Bronchial epithelial cell (primary cell): Measurements from ENCODE around the gene OGFOD3. TPM values are rescaled to one million over a fixed set of nuclear protein-coding genes. Genes with fewer than 3 reads are reported as not detected.

Experiments
- DNase-seq: peaks from one replicate; pipeline ENCODE4 v3.0.0-alpha.2; 2010; ENCODE audit warnings: low read depth
- FAIRE-seq: peaks from 2 replicates; lab custom pipeline; 2011; peaks lifted over from hg19 to GRCh38; lab: Jason Lieb, UNC
- H3K27me3 ChIP-seq: 2 replicates; pipeline ENCODE4 v1.5.1; 2011; ENCODE audit warnings: low read length; ENCODE audit not compliant: control insufficient read depth, insufficient read depth
- H3K36me3 ChIP-seq: 2 replicates; pipeline ENCODE4 v1.5.1; 2011; ENCODE audit warnings: low read length; ENCODE audit not compliant: control insufficient read depth, insufficient read depth
- H3K4me3 ChIP-seq: 2 replicates; pipeline ENCODE4 v1.5.1; 2011; ENCODE audit warnings: mild to moderate bottlenecking, low read depth, low read length, control low read depth
- total RNA-seq: library from RNA; depleted of rRNA; stranded (reverse); fragments of >200 nt; gene quantifications from 2 replicates; pipeline ENCODE4 v1.2.1, GENCODE V29; 2014
- TF ChIP-seq, protein P1 (sequence below): IDR thresholded peaks from 2 replicates; pipeline ENCODE4 v1.5.1; 2011; ENCODE audit warnings: mild to moderate bottlenecking, moderate library complexity, low read length, control low read depth, inconsistent platforms; ENCODE audit not compliant: insufficient read depth, severe bottlenecking

Gene OGFOD3
- total RNA-seq, 1 donor from 2014 or later: 25.0 TPM

DNA sequence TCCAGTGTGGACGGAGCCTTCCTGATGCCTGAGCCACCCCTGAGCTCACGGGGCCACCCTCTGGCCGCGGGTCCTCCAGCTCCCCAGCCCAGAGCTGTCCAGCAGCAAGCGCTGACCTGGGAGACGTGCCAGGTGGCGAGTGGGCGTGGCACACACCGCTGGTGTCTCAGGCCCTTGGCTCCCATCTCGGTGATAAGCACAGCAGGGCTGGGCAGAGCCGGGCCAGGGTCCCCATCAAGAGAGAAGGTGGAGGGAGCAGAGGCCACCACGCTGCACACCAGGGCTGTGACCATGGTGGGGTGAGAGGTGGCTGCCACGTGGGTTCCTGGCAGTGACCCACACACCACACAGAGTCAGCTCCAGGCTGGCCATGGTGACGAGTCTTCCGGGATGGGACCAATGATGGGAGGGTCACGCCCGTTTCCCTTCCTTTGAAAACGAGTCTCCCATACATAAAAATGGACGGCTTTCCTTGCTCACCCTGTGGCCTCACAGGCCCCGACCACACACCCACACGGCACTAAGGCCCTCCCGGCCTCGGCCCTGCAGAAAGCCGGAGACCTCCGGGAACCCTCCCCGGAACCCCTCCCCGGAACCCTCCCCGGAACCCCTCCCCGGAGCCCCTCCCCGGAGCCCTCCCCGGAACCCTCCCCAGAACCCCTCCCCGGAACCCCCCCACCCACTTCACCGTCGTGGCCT is 30.0 kb downstream of the OGFOD3 start:
- DNase-seq: no peak
- TF ChIP-seq, protein P1, sequence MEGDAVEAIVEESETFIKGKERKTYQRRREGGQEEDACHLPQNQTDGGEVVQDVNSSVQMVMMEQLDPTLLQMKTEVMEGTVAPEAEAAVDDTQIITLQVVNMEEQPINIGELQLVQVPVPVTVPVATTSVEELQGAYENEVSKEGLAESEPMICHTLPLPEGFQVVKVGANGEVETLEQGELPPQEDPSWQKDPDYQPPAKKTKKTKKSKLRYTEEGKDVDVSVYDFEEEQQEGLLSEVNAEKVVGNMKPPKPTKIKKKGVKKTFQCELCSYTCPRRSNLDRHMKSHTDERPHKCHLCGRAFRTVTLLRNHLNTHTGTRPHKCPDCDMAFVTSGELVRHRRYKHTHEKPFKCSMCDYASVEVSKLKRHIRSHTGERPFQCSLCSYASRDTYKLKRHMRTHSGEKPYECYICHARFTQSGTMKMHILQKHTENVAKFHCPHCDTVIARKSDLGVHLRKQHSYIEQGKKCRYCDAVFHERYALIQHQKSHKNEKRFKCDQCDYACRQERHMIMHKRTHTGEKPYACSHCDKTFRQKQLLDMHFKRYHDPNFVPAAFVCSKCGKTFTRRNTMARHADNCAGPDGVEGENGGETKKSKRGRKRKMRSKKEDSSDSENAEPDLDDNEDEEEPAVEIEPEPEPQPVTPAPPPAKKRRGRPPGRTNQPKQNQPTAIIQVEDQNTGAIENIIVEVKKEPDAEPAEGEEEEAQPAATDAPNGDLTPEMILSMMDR: no peak
- Histone ChIP-seq H3K36me3 (peaks cover 1% of the 10 kb centered on the region), H3K27me3 (peaks cover 2% of the 10 kb centered on the region), H3K4me3 (no peak overlapping the region)
- peak; percentile 47 for FAIRE-seq

DNA sequence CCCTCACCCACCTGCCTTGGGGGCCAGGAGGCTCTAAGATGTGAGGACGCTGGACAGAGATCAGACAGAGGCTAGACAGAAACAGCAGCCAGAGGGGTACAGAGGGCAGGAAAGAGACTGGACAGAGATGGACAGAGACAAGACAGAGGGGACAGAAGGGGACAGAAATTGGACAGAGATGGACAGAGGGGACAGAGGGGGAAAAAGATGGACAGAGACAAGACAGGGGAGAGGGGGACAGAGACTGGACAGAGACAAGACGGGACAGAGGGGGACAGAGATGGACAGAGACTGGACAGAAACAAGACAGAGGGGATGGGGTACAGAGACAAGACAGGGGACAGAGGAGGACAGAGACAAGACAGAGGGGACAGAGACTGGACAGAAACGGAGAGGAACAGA is 30.7 kb downstream of the OGFOD3 start:
- no peak overlapping the region for H3K4me3 ChIP-seq
- TF ChIP-seq, protein P1: no peak
- FAIRE-seq: no peak
- H3K36me3 ChIP-seq: peaks cover 1% of the 10 kb centered on the region
- no peak for DNase-seq
- H3K27me3 ChIP-seq: peaks cover 2% of the 10 kb centered on the region

DNA sequence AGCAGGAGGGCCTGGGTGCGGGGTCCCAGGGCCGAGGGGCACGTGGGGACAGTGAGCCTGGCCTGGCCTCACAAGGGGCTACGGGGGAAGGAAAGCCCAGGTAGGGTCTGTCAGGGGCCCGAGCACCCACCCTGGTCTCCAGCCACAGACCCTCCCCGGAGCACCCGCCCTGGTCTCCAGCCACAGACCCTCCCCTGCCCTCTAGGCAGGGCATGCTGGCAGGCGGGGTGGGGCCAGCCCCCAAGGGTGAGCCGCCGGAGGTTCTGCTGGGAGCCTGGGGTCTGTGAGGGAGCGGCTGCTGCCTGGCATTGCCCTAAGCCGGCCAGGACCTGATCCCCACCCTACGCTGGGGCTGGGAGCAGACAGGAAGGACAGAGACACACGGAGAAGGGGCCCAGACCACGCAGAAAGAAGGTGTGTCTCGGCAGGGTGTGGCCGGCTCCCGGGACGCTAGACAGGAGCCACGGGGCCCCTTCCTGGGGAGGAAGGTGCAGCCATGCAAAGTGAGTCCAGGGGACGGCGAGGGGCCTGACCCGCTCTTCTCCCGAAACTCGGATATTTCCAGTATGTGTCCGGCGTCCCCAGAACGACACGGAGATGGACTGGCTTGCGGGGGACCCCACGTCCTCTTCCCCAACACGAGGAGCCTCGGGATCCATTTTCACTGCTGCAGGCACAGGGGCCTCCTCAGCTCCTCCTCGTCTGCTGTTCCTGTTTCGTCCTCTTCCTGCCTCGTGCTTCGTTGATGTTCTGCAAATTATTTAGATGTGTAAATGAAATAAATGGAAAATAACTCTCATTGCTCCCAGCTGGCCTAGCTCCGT is 31.3 kb downstream of the OGFOD3 start:
- TF ChIP-seq, protein P1: no peak
- DNase-seq (no peak), FAIRE-seq (no peak)
- H3K36me3 ChIP-seq: peaks cover 1% of the 10 kb centered on the region
- H3K4me3 ChIP-seq: no peak overlapping the region
- peaks cover 2% of the 10 kb centered on the region for H3K27me3 ChIP-seq

DNA sequence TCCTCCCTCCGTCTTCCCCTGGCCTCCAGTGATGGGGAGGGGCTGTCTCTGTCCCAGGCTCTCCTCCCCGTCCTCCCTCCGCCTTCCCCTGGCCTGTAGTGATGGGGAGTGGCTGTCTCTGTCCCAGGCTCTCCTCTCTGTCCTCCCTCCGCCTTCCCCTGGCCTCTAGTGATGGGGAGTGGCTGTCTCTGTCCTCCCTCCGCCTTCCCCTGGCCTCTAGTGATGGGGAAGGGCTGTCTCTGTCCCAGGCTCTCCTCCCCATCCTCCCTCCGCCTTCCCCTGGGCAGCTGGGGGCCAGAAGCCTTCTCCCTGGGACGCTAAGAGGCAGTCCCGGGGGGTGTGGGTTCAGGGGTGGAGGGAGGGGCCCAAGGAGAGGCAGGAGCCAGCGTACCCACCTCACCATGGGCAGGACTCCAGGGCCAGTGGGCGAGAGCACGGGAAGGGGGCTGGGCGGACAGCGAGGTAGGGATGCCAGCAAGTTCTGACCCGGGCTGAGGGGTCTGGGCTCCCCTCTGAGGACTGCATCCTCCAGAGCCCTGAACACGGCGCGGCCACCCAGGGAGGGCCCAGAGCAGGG is 32.0 kb downstream of the OGFOD3 start:
- TF ChIP-seq, protein P1: no peak
- H3K27me3 ChIP-seq: peaks cover 2% of the 10 kb centered on the region
- FAIRE-seq (no peak), DNase-seq (no peak)
- no peaks in the 10 kb centered on the region for H3K36me3 ChIP-seq
- no peak overlapping the region for H3K4me3 ChIP-seq

DNA sequence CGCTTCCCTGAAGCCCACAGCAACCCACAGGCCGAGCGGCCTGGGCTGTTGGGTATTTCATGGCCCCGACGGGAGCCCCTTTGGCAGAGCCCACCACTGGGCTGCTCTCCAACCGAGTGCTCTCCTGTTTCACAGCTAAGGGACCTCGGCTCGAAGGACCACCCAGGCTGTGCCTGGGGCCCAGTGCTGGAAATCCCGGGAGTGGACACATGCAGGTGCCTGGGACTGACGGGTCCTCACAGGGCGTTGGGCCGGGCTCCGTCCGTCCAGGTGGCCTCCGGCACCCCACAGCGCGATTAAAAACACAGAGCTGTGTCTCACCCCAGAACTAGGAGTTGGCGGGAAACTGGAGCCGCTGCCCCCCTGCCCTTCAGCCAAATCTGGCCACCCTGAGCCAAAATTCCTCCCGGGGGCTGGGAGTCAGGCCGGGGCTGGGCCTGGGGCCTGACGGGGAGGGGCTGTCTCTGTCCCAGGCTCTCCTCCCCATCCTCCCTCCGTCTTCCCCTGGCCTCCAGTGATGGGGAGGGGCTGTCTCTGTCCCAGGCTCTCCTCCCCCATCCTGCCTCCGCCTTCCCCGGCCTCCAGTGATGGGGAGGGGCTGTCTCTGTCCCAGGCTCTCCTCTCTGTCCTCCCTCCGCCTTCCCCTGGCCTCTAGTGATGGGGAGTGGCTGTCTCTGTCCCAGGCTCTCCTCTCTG is 32.7 kb downstream of the OGFOD3 start:
- TF ChIP-seq, protein P1: no peak
- DNase-seq (no peak), FAIRE-seq (no peak)
- Histone ChIP-seq H3K27me3 (peaks cover 2% of the 10 kb centered on the region), H3K4me3 (no peak overlapping the region), H3K36me3 (no peaks in the 10 kb centered on the region)
